NCI-H526 (cell line): ENCODE data around the gene FAM240A.
"Not testable (repeated sequence)": the region's sequence is repeated elsewhere in the genome, so short reads cannot be mapped to it uniquely, and the experiment has no call there.

Experiments used
- DNase-seq, 2 experiments: peaks; one replicate each; lab custom pipeline; 2025; lab: John Stamatoyannopoulos, UW

FAM240A gene

DNA sequence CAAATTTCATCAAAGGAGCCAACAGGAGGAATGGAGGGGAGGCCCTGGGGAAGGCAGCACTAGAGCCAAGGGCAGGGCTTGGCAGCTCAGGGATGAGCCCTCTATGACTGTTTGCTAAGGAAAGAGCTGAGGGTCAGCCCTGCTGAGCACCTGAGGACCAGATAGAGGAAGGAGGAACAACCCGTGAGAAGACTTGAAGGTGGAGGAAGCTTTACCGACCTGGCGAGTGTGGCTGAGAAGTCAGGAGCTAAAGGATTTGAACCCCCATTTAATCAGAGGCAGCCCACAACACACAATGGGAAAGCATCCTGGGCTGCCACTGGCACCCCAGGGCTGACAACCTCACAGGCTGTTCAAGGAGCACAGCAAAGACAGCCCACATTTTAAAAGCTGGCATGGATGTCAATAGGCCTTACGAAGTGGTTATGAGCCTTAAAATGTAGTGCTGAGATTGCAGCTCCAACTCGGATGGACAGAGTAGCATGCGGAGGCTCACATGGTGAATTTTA is 25.5 kb upstream of the FAM240A start:
- DNase-seq: no peak

DNA sequence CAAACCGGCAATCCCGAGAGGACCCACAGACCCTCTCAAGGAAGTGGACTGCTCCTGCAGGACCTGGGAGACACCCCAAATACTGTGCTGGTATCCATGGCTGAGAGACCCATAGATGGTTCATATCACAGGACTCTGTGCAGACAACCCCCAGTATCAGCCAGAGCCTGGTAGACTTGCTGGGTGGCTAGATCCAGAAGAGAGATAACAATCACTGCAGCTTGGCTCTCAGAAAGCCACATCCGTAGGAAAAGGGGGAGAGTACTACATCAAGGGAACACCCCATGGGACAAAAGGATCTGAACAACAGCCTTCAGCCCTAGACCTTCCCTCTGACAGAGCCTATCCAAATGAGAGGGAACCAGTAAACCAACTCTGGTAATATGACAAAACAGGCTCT is 25.1 kb upstream of the FAM240A start:
- DNase-seq: not testable (repeated sequence)

DNA sequence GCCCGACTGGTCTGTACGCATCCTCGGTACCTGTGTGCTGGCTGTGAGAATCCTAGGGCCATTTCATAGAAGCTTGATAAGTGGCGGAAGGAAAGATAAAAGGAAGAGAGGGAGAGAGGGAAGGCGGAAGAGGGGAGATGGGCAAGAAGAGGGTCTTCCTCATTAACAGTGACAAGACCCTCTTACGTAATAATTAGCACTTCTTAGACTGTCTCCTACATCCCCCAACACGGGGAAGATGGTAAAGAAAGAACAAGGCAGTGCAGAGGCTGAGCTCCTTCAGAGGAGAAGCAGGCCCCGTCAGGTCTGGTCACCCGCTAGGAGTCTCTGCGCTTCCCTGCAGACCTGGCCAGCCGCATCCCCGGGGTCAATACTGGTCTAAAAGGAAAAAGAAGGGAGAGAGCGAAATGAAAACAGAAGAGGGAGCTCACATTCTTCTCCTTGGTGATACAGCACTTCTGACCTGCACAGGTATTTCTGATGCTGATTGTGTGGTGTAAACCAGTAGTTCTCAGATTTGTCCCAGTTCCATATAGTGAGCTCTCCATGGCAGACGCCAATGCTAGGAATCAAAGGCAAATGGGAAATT is 19.0 kb upstream of the FAM240A start:
- DNase-seq: no peak

DNA sequence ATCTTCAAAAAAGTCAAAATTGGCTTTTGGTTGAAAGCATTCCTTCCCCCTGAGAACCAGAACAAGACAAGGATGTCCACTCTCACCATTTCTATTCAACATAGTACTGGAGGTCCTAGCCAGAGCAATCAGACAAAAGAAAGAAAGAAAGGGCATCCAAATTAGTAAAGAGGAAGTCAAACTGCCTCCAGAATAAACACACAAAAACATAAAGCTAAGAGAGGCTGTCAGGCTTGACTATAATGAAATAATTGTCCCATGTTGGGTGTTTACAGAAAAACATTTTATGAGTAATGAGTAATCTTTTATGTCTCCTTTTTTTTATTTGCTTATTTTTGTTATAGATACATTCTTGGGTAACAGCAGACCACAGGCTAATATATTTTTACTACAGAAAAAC is 18.3 kb upstream of the FAM240A start:
- no peak for DNase-seq

DNA sequence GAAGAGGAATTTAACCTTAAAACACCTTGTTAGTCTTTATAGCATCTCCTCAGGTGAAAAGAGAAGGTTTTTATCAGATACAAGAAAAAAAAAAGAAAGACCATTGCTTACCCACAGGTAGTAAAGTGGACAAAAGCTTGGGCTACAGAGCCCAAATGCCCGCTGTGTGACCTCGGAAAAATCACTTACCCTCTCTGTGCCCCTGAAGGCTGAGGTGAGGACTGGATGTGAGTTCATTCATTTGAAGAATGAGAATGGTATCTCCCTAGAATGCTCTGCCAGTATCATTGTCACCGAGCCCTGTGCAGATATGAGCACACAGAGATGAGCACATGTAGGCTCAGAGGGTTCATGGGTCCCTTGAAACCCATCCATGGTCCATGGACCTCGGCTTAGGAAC is 17.6 kb upstream of the FAM240A start:
- no peak for DNase-seq

DNA sequence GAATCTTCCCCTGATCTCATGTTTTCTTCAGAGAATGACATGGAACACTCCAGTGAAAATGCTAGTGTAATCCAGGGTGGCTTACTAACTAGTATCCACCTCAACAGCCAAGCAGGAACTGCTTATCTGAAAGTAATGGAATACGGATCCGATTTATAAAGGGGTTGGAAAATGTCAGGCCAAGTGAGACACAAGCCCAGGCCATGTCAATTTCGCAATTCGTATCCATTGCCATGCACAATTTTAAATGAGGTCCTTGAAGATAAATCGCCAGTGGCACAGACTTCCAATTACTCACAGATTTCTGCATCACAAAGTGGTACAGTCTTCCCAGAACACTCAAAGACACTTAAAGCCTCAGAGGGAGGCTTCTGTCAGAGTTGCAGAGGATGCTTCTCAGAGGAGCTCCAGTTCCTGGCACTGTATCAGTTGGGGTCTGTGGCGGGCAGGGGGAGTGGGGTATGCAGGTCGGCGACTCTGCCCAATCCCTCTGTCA is 16.5 kb upstream of the FAM240A start:
- DNase-seq: no peak

DNA sequence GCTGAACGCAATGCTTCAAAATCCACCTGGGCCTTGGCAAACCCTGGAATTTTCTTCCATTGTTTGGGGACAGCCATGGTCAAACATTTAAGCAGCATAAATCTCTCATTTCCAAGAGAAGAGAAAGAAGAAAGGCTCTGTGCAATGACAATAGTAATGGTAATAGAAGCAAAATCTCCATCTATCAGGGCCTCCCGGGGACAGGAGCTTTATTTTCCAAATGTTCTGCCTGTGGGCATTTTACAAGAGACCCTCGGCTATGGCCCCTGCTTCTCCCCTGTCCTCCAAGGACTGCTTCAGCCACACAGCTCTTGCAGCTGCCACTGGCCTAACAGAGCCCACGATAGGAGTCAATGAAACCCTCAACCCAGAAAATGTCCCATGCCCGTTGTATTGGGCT is 12.7 kb upstream of the FAM240A start:
- no peak for DNase-seq

DNA sequence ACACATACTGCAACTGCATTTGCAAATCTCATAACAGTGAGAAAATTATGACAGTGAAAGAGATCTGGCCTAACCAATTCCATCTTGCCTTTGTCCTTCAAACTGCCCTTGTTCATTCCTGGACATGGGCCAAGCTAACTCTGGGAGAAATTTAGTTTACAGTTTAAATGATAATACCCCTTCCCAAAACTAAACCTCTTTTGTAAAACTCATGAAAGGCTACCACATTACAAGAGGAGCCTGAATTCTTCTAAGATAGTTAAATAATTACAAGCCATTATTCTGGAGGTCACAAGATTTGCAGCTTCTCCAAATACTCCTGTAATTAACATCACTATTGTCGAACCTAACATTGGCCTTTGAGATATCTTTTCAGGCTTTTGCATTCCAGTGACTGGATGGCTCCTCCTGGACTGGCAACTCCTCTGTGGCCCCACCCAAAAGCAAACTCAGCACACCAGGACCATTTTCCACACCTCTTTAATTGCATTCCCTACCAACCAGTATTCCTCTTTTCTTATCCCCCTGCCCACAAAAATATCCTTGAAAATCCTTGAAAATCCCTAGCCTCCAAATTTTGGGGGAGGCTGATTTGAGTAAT is 8.8 kb upstream of the FAM240A start:
- no peak for DNase-seq

DNA sequence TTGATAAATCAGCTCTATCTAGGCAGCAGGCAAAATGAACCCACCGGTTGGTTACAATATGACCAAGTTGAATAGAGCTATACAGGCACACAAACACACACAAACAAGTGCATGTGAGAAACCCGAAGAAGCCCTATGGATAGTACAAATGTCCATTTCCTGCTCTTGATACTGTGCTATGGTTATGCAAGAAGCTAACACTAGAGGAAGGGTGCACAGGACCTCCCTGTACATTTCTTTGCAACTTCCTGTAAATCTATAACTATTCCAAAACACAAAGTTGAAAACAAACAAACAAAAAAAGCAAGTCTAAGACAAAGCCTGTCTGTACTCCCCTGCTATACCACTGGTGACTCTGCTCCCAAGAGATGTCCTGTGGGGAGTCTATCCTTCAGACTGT is 8.2 kb upstream of the FAM240A start:
- no peak for DNase-seq

DNA sequence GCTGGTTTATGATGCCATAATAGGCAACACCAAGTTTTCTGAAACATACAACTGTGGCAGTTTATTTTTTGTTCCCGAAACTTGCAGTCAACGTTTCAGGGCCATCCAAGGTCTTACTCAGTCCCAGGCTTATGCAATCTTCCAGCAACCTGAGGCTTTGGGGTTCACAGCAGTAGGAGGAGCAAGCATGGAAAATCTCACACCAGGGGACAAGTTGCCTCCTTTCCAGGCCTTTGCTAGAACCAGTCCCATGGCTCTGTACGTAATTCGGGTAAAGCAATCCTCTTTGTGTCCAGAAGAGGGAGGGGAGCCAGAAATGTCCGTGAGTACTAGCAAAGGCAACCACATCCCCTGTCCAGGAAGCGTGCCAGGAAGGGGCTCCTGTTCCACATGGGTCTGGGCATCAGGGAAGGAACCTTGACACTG is 4.7 kb upstream of the FAM240A start:
- no peak for DNase-seq

DNA sequence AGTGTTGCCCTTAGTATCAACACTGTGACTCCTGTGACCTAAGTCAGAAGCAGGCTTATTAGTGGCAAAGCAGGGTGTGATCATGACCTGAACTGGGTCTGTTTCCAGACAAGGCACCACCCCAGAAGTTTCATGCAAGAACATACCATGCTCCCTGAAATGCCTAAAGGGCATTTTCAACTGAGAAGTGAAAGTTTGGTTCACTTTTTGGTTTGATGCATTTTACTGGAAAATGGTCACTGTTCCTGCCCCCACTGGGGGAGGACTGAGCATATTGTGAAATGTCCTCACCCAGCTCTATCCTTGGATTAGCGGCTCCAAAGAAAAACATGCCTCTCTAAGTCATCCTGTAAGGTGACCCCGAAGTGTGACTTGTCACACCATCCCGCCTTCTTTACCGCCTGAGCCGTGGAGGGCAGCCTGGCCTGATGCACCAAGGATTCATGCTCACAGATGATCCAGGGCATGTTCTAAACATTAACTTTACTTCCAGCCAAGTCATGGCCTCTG is 3.1 kb upstream of the FAM240A start:
- no peak for DNase-seq

DNA sequence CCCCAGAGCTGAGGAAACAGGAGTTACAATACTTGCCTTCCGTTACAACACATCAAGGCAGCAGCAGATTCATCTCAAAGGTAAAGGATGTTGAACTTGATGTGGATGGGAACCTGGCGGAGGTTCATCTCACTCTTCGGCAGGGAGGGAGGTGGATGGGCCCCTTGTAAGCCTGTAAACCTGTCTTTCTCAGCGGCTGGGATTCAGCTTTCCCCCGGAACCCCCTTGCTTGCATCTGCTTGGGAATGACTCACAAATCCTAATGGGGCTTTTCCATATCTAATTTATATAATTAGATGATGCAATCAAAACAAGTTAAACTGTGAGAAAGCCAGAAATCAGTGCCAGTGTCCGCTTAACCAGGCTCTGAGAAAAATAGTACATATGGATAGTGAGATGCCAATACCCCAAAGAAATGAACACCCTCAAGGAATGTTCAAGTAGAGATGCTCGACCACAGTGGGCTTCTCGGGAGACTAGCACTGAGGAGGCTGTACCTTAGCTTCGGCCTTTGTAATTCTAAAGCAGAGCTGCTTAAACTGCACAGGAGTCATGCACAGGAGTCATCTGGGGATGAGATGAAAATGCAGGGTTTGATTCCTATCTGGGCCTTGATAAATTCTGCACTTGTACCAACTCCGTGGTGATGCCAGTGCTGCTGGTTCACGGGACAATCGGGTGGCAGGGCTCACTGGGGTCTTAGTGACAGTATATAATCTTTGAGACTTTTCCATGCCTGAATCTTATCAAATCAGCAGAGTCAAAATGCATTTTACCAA is 2.2 kb upstream of the FAM240A start:
- no peak for DNase-seq

DNA sequence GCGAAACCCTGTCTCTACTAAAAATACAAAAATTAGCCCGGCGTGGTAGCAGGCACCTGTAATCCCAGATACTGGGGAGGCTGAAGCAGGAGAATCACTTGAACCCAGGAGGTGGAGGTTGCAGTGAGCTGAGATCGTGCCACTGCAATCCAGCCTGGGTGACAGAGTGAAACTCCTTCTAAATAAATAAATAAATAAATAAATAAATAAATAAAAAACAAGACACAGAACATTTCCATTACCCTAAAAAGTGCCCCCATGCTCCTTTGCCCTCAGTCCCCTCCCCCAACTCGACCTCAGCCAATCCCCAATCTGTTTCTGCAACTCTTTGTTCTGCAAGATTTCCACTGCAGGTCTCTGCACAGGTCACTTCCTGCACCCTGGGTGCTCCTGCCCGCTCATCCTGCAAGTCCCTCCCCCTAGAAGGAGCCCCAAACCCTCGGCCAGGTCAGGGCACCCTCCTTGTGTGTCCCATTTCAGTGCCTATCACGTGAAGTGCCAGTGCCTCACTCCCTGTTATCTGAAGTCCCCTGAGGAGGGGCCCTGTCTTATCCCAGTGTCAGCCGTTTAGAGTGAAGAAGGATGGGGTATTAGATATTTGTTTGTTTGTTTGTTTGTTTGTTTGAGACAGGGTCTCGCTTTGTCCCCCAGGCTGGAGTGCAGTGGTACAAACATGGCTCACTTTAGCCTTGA is 1.1 kb downstream of the FAM240A start:
- DNase-seq: no peak

DNA sequence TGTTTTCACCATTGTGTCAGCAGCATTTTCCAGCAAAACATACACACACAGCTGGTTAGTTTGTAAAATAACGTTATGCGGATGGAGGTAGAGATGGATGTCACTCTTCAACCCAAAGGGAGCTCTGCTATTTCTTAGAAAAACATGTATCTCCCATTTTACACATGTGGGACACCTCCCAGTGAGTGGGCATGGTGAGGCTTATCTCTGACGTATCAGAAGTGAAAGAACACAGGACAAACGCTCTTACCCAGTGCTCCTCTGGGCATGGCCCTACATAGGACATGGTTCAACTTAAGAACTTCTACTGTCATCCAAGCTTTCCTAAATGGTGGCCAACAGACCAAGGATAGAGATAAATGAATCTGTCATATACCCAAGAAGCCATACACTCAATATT is 2.1 kb downstream of the FAM240A start:
- DNase-seq: no peak

DNA sequence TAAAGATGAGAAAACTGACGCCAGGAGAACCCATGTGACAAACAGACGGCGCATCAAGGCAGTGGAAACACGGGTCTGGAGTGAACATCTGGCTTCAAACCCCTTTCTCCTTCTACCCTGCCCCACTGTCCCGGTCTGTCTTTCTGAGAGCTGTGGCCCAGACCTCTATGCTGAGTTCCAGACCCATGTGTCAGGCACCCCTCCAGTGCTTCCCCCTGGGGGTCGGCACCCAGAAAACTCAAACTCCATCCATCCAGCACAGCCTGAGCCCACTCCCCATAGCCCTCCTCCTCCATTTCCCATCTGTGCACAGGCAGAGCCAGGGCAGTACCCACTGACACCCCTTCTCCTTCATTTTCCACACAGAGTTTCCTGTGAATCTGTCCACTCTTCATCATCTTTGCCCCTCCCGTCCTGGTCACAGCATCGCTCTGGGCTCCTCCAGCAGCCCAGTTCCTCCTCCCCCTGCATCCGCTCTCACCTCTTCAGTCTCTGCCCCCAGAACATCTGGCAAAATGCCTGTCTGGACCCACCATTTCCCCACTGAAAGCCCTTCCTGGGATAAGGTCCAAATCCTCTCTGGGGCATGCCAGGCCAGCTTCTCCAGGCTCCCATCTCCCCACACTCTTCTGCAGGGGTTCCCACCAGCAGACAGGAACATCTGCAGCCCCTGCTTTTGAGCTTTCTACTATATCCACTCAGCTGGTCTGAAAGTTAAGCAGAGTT is 2.9 kb downstream of the FAM240A start:
- DNase-seq: no peak

DNA sequence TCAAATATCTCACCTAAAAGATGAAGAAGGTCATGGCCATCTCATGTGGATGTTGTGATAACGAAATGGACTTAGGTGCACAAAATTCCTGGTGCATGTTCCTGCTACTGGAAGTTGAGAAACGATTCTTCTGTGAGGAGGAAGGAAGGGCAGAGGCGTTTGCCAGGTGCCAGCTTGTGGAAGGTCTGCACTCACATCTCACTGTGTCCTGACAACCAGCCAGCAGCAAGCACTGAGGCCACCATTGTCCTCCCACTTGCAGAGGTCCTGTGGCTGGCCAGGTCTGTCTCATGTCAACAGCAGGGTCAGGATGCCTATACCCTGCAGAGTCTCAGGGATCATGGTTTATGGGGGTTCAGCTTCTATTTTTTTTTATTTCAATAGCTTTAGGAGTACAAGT is 3.7 kb downstream of the FAM240A start:
- no peak for DNase-seq

DNA sequence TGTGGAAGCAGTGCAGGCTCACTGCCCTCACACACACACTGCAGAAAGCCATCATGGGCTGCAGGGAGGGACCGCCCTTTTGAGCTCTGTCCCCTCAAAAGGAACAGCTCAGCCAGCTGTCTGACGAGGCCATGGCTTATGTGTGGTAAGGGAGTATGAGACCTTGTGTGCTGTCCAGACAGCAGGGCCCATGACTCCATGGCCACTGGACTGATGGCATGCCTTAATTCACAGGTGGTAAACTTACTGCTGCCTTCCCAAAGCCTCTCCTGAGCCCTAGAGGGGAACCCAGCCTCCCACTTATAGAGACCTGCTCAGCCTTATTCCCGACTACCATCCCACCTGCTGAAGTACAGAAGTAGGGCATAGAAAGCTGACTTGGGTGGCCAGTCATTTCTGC is 5.6 kb downstream of the FAM240A start:
- DNase-seq: no peak

DNA sequence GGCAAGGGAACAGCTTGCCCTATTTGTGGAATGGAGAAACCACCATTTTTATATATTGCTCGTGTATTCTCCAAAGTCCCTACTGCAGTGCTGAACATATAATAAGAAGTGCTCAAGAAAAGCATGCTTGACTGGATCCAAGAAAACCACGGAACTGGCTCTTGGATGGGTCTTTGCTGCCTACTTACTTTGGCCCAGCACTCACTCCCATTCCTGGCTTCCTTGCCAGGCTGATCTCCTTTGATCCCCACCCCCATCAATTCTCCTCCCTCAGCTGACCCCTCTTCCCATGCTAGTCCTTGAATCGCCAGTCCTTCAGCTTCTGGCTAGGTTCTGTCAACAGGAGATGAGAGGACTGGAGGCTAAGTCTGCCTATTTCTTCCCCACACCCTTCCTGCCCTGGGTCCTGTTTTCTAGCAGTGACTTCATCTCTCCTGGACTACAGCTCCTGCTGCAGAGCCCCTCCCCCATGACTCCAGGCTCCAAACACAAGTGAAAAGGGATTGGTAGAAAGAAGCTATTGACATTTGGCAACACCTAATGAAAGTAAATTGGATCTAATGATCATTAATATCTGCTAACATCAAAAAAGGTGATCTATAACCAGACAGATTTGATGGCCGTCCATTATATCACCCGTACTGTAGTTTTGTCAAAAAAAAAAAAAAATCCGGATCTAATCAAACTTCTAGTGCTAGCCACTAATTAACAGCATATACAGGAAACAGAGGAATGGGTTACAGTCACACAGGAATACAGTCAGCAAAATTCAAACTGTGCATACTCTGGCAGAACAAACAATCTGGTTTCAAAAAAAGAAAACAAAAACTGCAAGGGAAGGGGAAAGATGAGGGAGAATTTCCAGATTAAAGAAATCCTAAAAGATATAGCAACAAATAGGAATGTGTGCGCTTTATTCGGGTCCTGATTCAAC is 7.8 kb downstream of the FAM240A start:
- no peak for DNase-seq

DNA sequence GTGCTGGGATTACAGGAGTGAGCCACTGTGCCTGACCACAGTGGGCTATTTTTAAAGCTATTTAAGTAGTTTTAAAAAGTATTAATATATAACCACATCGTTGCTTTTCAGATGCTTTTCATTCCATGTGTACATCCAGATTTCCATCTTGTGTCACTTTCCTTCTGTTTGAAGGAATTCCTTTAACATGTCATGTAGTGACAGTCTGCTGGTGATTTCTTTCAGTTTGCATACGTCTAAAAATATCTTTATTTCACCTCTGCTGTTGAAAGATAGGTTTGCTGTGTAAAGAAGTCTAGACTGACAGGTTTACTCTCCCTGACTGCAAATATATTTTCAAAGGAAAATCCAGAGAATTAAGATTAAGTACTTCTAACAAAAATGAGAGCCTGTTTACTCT is 12.2 kb downstream of the FAM240A start:
- no peak for DNase-seq

DNA sequence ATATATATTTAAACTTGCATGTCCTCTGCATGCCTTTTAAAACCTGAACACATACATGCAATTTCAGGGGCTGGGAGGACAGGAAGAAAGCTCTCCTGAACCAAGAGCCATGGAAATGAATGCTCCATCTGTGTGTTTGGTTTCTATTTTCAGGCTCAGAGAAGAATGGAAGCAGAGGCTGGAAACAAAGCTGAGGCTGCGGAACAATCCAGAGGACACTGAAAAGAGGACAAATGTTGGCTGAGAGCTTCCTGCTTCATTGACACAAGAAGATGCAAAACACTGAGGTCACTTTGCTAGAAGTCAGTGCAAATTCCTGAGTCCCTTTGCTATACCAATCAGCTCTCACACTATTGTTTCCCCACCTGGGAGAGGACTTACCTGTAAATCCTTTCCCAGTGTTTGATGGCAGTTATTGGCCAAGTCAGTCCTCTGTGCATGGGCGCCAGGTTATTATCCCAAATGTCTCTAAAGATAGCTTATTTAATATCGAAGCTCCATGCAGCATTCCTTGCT is 12.7 kb downstream of the FAM240A start:
- no peak for DNase-seq
